GM21723 (cell line): ENCODE data around the gene EYA3.
A peak's percentile ranks its signal among the peaks of the same experiment; 100 is the strongest.

Experiments
- ATAC-seq: cut with Tn5 transposase; IDR thresholded peaks from one replicate; pipeline ENCODE4 v1.9.1; 2021; ENCODE audit warnings: mild to moderate bottlenecking, moderate library complexity; ENCODE audit not compliant: unreplicated experiment

The EYA3 gene

GRCh38 chr1:28112388-28113241, 24.2 kb upstream of the EYA3 start:
- ATAC-seq: no peak

DNA sequence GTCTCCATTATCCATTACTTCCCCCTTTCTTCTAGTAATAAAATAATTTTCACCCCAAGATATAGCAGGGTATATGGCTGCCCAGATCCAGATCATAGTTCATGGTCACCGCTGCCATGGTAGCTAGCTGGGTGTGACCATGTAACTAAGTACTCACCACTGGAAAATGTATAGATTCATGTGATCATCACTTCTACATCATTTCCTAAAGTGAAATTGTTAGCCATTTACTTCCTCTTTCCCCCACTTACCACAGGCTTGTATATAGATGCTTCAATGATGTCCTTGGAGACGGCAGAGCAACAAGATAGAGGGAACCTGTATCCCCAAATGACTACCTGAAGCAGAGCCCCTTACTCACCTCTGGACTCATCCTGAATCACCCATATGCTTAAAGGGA, 22.7 kb upstream of the EYA3 start:
- no peak for ATAC-seq

GRCh38 chr1:28110555-28110954, 22.1 kb upstream of the EYA3 start:
- no peak for ATAC-seq

DNA sequence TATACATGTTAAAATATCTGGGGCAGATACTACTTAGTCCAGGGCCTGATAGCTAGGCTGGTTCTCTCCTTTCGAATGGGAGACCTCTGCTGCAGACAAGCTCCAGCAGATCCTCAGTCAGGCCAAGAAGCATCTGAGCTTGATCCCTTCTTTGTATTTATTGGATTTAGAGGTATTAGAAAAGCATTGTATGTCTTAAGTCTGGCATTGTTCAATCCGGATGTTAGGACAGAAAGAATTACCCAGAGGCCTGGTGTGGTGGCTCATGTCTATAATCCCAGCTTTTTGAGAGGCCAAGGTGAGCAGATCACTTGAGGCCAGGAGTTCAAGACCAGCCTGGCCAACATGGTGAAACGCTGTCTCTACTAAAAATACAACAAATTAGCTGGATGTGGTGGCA, 21.2 kb upstream of the EYA3 start:
- ATAC-seq: no peak

DNA sequence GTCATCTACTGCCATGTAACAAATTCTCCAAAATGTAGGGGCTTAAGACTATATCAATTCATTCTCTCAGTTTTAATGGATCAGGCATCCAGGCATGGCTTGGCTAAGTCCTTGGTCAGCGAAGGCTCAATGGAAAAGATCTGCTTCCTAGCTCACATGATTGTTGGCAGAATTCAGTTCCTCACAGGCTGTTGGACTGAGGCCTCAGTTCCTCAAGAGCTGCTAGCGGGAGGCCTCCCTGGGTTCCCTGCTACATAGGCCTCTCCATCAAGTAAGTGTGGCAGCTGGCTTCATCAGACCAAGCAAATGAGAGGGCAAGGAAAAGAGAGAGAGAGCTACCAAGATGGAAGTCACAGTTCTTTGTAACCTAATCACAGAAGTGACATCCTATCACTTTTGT, 19.6 kb upstream of the EYA3 start:
- no peak for ATAC-seq

DNA sequence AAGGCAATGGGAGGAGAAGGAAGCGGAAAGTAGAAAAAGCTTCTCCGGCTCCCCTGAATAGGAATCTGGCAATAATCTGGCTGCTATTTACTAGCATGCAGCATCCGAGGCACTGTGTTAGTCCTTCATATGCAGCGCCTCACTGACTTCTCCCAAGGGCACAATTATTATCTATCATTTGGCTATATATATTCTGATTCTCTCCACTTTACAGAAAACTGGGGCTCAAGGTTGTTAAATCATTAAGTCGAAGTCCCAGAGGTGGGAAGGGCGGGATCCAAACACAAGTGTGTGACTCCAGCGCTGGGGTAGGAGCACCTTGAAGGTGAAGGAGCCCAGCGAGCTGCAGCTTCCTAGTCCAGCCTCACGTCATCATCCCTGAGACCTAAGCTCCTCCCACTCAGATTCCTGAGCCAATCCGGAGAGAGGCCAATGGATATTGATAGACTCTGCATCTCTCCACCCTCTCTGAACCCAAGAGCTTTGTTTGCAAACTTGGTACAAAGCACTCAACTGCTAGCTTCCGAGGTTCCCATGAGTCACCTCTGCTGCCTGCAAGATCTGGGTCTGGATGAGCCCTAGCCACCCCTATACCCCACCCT, 16.6 kb upstream of the EYA3 start:
- ATAC-seq: no peak

DNA sequence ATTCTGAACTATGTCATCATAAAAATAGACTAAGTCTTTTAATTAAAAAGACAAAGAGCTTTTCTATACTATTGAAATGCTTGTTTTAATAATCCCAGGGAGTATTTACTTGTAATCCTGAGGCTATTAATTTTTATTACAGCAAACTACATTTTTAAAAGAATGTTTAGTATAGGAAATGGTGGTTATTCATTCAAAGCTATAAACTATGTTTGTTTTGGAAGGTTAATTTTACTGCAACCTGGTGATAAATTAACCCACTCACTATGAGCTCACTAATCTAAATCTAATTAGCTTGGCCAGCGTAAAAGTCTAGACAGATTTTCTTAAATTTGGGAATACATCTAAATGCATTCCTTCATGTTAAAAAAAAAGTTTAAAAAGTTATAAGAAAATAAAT, 13.8 kb upstream of the EYA3 start:
- no peak for ATAC-seq

- no peak for ATAC-seq
Observed at GRCh38 chr1:28099050-28099769, 10.8 kb upstream of the EYA3 start.

DNA sequence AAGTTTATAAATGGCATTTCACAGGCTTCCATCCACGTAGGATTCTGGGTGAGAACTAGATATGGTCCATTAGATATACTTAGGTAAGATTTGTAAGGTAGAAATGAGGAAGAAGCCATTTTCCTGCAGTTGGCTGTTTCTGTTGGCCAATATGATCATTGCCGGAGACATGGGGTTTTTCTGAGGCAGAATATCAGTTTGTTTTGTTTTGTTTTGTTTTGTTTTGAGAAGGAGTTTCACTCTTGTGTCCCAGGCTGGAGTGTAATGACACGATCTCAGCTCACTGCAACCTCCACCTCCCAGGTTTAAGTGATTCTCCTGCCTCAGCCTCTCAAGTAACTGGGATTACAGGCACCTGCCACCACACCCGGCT, 8.7 kb upstream of the EYA3 start:
- ATAC-seq: no peak

GRCh38 chr1:28096210-28097099, 8.0 kb upstream of the EYA3 start:
- no peak for ATAC-seq

- ATAC-seq: no peak
Observed at GRCh38 chr1:28091043-28091781, 2.8 kb upstream of the EYA3 start.

GRCh38 chr1:28087614-28088167, 719 bp downstream of the EYA3 start:
- ATAC-seq: peak; percentile 19

DNA sequence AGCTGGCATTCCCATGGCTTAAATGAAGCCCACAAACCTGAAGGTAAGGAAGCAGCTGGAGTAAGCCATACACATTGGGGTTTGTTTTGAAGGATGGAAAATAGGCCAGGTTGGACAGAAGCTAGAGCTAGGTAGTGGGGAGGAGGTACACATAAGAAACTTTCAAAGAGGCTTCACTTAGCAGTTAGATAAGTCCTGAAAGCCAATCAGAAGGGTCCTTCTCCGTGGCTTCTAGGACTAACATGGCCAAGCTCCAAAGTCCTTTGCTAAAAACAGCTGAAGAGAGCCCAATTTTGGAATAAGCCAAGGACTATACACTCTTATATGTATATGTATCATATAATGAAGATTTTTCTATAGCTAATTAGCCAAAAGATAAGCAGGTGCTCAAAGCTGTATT, 1.8 kb downstream of the EYA3 start:
- no peak for ATAC-seq

DNA sequence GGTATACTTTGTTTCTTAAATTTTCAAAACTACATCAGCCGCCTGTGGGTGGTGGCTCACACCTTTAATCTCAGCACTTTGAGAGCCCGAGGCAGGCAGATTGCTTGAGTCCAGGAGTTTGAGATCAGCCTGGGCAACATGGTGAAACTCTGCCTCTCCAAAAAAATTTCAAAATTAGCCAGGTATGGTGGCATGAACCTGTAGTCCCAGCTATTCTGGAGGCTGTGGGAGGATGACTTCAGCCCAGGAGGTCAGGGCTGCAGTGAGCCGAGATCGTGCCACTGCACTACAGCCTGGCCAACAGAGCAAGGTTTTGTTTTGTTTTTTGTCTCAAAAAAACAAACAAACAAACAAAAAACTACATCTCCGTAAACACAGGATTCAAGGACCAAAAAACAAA, 3.3 kb downstream of the EYA3 start:
- no peak for ATAC-seq

DNA sequence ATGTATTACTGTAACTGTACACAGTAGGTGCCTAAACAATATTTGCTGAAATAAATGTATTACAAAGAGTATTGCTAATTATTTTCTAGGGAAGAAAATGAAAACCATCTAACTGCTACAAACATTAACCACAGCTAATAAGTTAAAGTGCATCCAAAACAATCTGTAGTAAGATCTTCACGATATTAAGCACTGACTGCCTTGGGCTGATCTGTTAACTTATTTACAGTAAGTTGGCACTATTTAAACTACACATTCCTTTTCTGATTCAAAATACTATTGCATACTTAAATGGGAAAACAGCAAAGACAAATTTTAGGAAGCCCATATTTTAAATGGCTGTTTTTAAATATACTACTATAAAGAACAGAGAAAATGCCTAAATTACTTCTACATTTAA, 4.5 kb downstream of the EYA3 start:
- no peak for ATAC-seq

- ATAC-seq: no peak
Observed at GRCh38 chr1:28078680-28079626, 9.5 kb downstream of the EYA3 start.

GRCh38 chr1:28078262-28078661, 10.1 kb downstream of the EYA3 start:
- ATAC-seq: no peak

DNA sequence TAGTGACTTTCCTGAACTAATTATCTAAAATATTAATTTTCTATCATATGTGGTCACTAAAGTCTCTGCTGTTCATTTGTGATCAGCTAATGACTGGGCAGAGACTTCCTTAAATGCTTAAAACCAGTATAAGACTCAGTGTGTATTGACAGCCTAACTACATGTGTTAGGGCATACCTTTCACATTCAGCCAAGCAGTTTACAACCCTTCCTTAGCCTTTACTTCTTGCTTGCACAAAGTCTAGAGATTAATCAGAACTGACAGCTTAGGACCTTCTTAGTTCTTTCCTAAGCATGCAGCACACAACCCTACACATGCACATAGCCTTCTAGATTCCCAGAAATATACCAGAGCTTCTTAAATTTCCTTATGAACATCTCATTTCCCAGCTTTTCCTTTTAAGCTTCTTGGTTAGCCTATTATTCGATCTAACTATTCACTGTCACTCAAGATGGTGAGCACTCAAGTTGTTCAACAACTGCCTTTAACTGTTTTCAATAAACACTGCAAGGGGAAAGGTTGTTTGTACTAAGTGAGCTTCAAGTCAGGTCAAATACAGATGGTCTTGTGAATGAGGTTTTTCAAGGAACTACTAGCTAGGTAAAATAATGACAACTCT, 13.4 kb downstream of the EYA3 start:
- no peak for ATAC-seq

- ATAC-seq: no peak
Observed at GRCh38 chr1:28073867-28074266, 14.5 kb downstream of the EYA3 start.
